ENCODE measurements around the gene NECTIN3.

Gene NECTIN3

DNA sequence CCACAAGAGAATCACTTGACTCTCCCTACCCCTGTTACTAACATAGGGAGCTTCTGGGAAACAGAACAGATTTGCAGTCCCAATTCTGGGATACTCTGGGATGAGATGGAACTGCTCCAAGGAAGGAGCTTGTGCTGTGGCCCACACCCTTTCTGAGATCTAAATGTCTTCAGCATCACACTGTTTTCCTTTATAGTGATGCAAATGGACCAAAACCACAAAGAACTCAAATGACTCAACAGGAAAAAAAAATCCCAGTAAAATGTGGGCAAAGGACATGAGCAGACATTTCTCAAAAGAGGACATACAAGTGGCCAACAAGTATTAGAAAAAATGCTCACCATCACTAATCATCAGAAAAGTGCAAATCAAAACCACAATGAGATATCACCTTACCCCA, 155.6 kb downstream of the NECTIN3 start:
- Histone ChIP-seq H3K9me3 (ENCODE audit: control insufficient read depth in 1 of 2, low read length in 2 of 2) (no peaks in the 10 kb centered on the region), H3K36me3 (ENCODE audit: control insufficient read depth in 1 of 2, insufficient read depth in 2 of 2, low read length in 2 of 2) (no peaks in the 10 kb centered on the region), H3K4me3 (ENCODE audit: low read depth in 1 of 2, low read length in 2 of 2) (no peak overlapping the region), H3K4me1 (ENCODE audit: control insufficient read depth in 1 of 2, insufficient read depth in 2 of 2, low read length in 2 of 2) (no peaks in the 10 kb centered on the region), H3K9ac (ENCODE audit: low read depth in 1 of 2, low read length in 2 of 2) (no peak overlapping the region), H3K27me3 (ENCODE audit: control insufficient read depth in 1 of 2, insufficient read depth in 2 of 2, low read length in 2 of 2) (no peaks in the 10 kb centered on the region), H3K27ac (ENCODE audit: low read depth, low read length) (no peak overlapping the region)

DNA sequence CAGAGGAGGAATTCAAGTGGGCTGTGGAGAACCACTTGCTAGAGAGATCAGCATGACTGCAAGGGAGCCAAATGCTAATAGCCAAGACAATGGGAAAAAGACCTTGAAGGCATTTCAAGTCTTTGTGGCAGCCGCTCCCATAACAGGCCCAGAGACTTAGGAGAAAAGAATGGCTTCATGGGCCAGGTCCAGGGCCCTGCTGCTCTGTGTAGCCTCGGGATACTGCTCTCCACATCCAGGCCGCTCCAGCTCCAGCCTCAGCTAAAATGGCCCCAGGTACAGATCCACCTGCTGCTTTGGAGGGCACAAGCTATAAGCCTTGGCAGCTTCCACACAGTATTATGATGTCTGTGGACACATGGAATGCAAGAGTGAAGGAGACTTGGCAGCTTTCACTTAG, 157.7 kb downstream of the NECTIN3 start:
- Histone ChIP-seq H3K27me3 (ENCODE audit: control insufficient read depth in 1 of 2, insufficient read depth in 2 of 2, low read length in 2 of 2) (no peaks in the 10 kb centered on the region), H3K27ac (ENCODE audit: low read depth, low read length) (no peak overlapping the region), H3K9ac (ENCODE audit: low read depth in 1 of 2, low read length in 2 of 2) (no peak overlapping the region), H3K9me3 (ENCODE audit: control insufficient read depth in 1 of 2, low read length in 2 of 2) (no peaks in the 10 kb centered on the region), H3K4me3 (ENCODE audit: low read depth in 1 of 2, low read length in 2 of 2) (no peak overlapping the region), H3K4me1 (ENCODE audit: control insufficient read depth in 1 of 2, insufficient read depth in 2 of 2, low read length in 2 of 2) (no peaks in the 10 kb centered on the region), H3K36me3 (ENCODE audit: control insufficient read depth in 1 of 2, insufficient read depth in 2 of 2, low read length in 2 of 2) (no peaks in the 10 kb centered on the region)

DNA sequence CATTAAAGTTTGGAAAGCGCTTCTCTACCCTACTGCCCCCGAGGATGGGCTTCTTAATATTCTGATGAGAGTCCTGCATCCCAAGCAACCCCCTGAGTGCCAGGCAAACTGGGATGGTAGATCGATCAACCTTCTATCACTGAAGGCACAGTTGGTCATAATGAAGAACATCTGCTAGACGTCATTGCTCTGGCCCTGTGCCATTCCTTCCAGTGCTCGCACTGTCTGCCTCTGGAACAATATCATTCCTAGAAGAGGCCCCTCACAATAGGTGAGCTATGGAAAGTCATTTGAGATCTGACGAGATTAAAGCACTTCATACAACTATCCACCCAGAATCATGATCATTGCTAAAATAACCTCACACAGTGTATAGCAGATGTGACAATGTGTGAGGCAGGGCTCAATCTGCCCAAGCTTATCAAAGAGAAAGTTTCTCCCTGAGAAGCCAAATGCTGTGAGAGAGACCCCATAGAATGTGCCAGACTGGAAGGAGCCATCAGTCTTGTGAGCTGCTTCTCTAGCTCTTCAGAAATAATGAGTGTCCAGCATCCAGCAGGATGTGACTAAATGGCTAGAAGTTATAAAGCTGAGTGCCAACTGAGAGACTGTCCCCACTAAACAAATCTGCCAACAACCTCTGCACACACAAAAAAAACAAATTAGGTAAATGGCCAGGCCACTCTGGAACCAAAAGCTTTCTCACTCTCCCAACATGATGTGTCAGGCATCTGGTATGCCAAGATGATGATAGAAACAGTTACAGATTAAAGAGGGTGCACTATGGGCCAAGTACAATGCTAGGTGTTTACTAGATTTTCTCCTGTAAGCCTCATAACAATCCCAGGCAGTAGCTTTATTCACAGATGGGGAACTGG, 165.5 kb downstream of the NECTIN3 start:
- Histone ChIP-seq H3K4me1 (ENCODE audit: control insufficient read depth in 1 of 2, insufficient read depth in 2 of 2, low read length in 2 of 2) (no peaks in the 10 kb centered on the region), H3K36me3 (ENCODE audit: control insufficient read depth in 1 of 2, insufficient read depth in 2 of 2, low read length in 2 of 2) (no peaks in the 10 kb centered on the region), H3K9ac (ENCODE audit: low read depth in 1 of 2, low read length in 2 of 2) (no peak overlapping the region), H3K27ac (ENCODE audit: low read depth, low read length) (no peak overlapping the region), H3K27me3 (ENCODE audit: control insufficient read depth in 1 of 2, insufficient read depth in 2 of 2, low read length in 2 of 2) (no peaks in the 10 kb centered on the region), H3K4me3 (ENCODE audit: low read depth in 1 of 2, low read length in 2 of 2) (no peak overlapping the region), H3K9me3 (ENCODE audit: control insufficient read depth in 1 of 2, low read length in 2 of 2) (peaks cover 3 to 6% of the 10 kb centered on the region in 2 donors)

DNA sequence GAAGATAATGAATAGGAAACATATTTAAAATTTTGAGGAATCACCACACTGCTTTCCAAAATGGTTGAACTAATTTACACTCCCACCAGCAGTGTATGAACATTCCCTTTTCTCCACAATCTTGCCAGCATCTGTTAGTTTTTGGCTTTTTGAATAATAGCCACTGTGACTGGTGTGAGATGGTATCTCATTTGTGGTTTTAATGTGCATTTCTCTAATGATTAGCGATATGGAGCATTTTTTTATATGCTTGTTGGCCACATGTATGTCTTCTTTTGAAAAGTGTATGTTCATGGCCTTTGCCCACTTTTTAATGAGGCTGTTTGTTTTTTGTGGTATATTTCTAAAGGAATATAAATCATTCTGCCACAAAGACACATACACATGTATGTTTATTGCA, 166.3 kb downstream of the NECTIN3 start:
- Histone ChIP-seq H3K9ac (ENCODE audit: low read depth in 1 of 2, low read length in 2 of 2) (no peak overlapping the region), H3K4me3 (ENCODE audit: low read depth in 1 of 2, low read length in 2 of 2) (no peak overlapping the region), H3K4me1 (ENCODE audit: control insufficient read depth in 1 of 2, insufficient read depth in 2 of 2, low read length in 2 of 2) (no peaks in the 10 kb centered on the region), H3K27me3 (ENCODE audit: control insufficient read depth in 1 of 2, insufficient read depth in 2 of 2, low read length in 2 of 2) (no peaks in the 10 kb centered on the region), H3K9me3 (ENCODE audit: control insufficient read depth in 1 of 2, low read length in 2 of 2) (peaks cover 9 to 12% of the 10 kb centered on the region in 2 donors), H3K27ac (ENCODE audit: low read depth, low read length) (no peak overlapping the region), H3K36me3 (ENCODE audit: control insufficient read depth in 1 of 2, insufficient read depth in 2 of 2, low read length in 2 of 2) (no peaks in the 10 kb centered on the region)

DNA sequence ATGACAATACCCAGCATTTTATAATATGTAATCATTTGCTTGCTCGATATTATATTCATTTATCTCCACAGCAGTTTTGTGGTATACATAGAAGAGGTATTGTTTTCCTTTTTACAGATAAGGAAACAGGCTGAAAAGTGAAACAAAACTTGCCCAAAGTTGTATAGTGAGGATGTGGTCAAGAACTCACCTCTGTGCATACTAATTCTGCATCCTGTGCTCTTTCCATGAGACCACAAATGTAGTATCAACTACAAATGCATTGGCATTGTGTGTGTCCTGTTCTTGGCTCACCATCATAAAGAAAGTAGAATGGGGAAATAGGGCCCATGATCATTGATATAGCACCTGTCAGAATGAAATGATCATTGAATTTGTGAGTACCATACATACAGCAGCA, 167.3 kb downstream of the NECTIN3 start:
- Histone ChIP-seq H3K27ac (ENCODE audit: low read depth, low read length) (no peak overlapping the region), H3K4me1 (ENCODE audit: control insufficient read depth in 1 of 2, insufficient read depth in 2 of 2, low read length in 2 of 2) (no peaks in the 10 kb centered on the region), H3K4me3 (ENCODE audit: low read depth in 1 of 2, low read length in 2 of 2) (no peak overlapping the region), H3K27me3 (ENCODE audit: control insufficient read depth in 1 of 2, insufficient read depth in 2 of 2, low read length in 2 of 2) (no peaks in the 10 kb centered on the region), H3K36me3 (ENCODE audit: control insufficient read depth in 1 of 2, insufficient read depth in 2 of 2, low read length in 2 of 2) (no peaks in the 10 kb centered on the region), H3K9ac (ENCODE audit: low read depth in 1 of 2, low read length in 2 of 2) (no peak overlapping the region), H3K9me3 (ENCODE audit: control insufficient read depth in 1 of 2, low read length in 2 of 2) (peaks cover 9 to 12% of the 10 kb centered on the region in 2 donors)

DNA sequence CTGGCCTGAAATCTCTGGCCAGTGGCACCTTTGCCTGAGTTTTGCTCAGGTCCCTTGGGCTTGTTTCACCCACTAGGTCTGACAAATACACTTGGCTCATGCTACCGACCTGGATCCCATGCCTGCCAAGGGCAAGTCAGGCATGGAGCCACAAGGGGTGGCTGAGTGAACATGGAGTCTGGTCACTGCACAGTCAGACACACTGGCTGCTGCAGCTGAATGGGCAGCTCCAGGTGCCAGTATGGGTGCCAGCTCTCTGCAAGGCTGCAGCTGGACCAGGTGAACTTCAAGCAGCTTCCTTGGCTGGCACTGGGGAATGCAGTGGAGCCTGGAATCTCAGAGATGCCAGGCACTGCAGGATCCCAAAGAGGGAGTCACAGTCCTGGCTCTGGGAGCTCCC, 170.3 kb downstream of the NECTIN3 start:
- Histone ChIP-seq H3K27me3 (ENCODE audit: control insufficient read depth in 1 of 2, insufficient read depth in 2 of 2, low read length in 2 of 2) (no peaks in the 10 kb centered on the region), H3K9ac (ENCODE audit: low read depth in 1 of 2, low read length in 2 of 2) (no peak overlapping the region), H3K4me3 (ENCODE audit: low read depth in 1 of 2, low read length in 2 of 2) (no peak overlapping the region), H3K27ac (ENCODE audit: low read depth, low read length) (no peak overlapping the region), H3K36me3 (ENCODE audit: control insufficient read depth in 1 of 2, insufficient read depth in 2 of 2, low read length in 2 of 2) (no peaks in the 10 kb centered on the region), H3K4me1 (ENCODE audit: control insufficient read depth in 1 of 2, insufficient read depth in 2 of 2, low read length in 2 of 2) (no peaks in the 10 kb centered on the region), H3K9me3 (ENCODE audit: control insufficient read depth in 1 of 2, low read length in 2 of 2) (peaks cover 9 to 12% of the 10 kb centered on the region in 2 donors)

Data from duodenal mucosa (tissue), 2 donors.